Progenitor cell of endocrine pancreas (in vitro differentiated cells): ENCODE results near the gene RXRA. TPM values are rescaled to one million over a fixed set of nuclear protein-coding genes. Genes with fewer than 3 reads are reported as not detected.

ENCODE experiments used
- DNase-seq: peaks from one replicate; pipeline ENCODE4 v3.0.0; 2021; ENCODE audit warnings: low spot score; ENCODE audit not compliant: unreplicated experiment
- H3K27ac Mint-ChIP-seq: 2 replicates; pipeline ENCODE4 v1.8.0; 2021; ENCODE audit warnings: mild to moderate bottlenecking, moderate library complexity, mixed read lengths
- H3K27me3 Mint-ChIP-seq: 2 replicates; pipeline ENCODE4 v1.8.0; 2021; ENCODE audit warnings: mixed read lengths
- H3K36me3 Mint-ChIP-seq: 2 replicates; pipeline ENCODE4 v1.8.0; 2022; ENCODE audit warnings: mixed read lengths; ENCODE audit not compliant: insufficient read depth
- H3K4me1 Mint-ChIP-seq: 2 replicates; pipeline ENCODE4 v1.8.0; 2021; ENCODE audit warnings: low read depth, mixed read lengths
- H3K4me3 Mint-ChIP-seq: 2 replicates; pipeline ENCODE4 v1.8.0; 2021; ENCODE audit warnings: low read depth, mild to moderate bottlenecking, moderate library complexity, mixed read lengths
- H3K9me3 Mint-ChIP-seq: 2 replicates; pipeline ENCODE4 v1.8.0; 2021; ENCODE audit warnings: low read depth, mixed read lengths
- CTCF ChIP-seq: fragments of 200-600 bp; sonication (generic); IDR thresholded peaks from one replicate; pipeline ENCODE4 v1.5.0; 2021; ENCODE audit warnings: antibody characterized with exemption, mild to moderate bottlenecking; ENCODE audit not compliant: unreplicated experiment
- total RNA-seq: library from RNA; stranded (reverse); gene quantifications from 2 replicates; pipeline ENCODE4 v1.2.1, GENCODE V29; 2021

RXRA gene
- total RNA-seq, 1 donor from 2014 or later, result 64.8 TPM

GRCh38 chr9:134373953-134374300 lies 47.7 kb downstream of the RXRA start:
- H3K27ac Mint-ChIP-seq, result no peak overlapping the region
- no peaks in the 10 kb centered on the region for H3K9me3 Mint-ChIP-seq

GRCh38 chr9:134374301-134375010 lies 48.2 kb downstream of the RXRA start:
- Mint-ChIP-seq H3K27ac (peak overlapping the region; percentile 38), H3K27me3 (no peaks in the 10 kb centered on the region), H3K4me1 (peaks cover 17% of the 10 kb centered on the region), H3K36me3 (no peaks in the 10 kb centered on the region), H3K9me3 (no peaks in the 10 kb centered on the region), H3K4me3 (no peak overlapping the region)
- no peak for DNase-seq
- TF ChIP-seq CTCF, result no peak

More at GRCh38 chr9:134373953-134374300, 47.7 kb downstream of the RXRA start:
- H3K4me3 Mint-ChIP-seq, result no peak overlapping the region
- H3K36me3 Mint-ChIP-seq, result no peaks in the 10 kb centered on the region
- TF ChIP-seq CTCF, result no peak
- H3K27me3 Mint-ChIP-seq, result no peaks in the 10 kb centered on the region
- H3K4me1 Mint-ChIP-seq, result peaks cover 17% of the 10 kb centered on the region
- no peak for DNase-seq

GRCh38 chr9:134375011-134375390 lies 48.7 kb downstream of the RXRA start:
- H3K27ac Mint-ChIP-seq, result peak overlapping the region; percentile 90
- H3K9me3 Mint-ChIP-seq, result no peaks in the 10 kb centered on the region
- H3K27me3 Mint-ChIP-seq, result no peaks in the 10 kb centered on the region
- H3K36me3 Mint-ChIP-seq, result no peaks in the 10 kb centered on the region
- TF ChIP-seq CTCF, result no peak
- DNase-seq, result no peak
- H3K4me3 Mint-ChIP-seq, result no peak overlapping the region
- H3K4me1 Mint-ChIP-seq, result peaks cover 16% of the 10 kb centered on the region

- Mint-ChIP-seq H3K4me1 (peaks cover 14% of the 10 kb centered on the region), H3K36me3 (no peaks in the 10 kb centered on the region), H3K27ac (peak overlapping the region; percentile 90), H3K4me3 (no peak overlapping the region), H3K27me3 (no peaks in the 10 kb centered on the region), H3K9me3 (no peaks in the 10 kb centered on the region)
- no peak for DNase-seq
- peak; percentile 12 for TF ChIP-seq CTCF
Measured at GRCh38 chr9:134375430-134376385, 49.5 kb downstream of the RXRA start.

GRCh38 chr9:134376386-134377142 lies 50.3 kb downstream of the RXRA start:
- Mint-ChIP-seq H3K27ac (no peak overlapping the region), H3K36me3 (no peaks in the 10 kb centered on the region), H3K4me1 (peaks cover 17% of the 10 kb centered on the region), H3K27me3 (no peaks in the 10 kb centered on the region), H3K9me3 (no peaks in the 10 kb centered on the region), H3K4me3 (no peak overlapping the region)
- DNase-seq, result no peak
- no peak for TF ChIP-seq CTCF
